Measurements from ENCODE around the gene CIC. TPM values are rescaled to one million over a fixed set of nuclear protein-coding genes. Genes with fewer than 3 reads are reported as not detected.
A peak's percentile ranks its signal among the peaks of the same experiment; 100 is the strongest.

Gene CIC
- total and polyA plus RNA-seq, 2 of the 13 experiments (the other 11 are each of a cell fraction or from before 2014, with no cell fraction given), result 5.9 to 8.0 TPM

- TF ChIP-seq NFAT5 (CRISPR knock-in tag; IDR thresholded peaks at IDR 0.05) (no peak), ZMYM4 (CRISPR knock-in tag; IDR thresholded peaks at IDR 0.05) (peak; percentile 18; the same call in 1 of the 2 replicates), PITX1 (CRISPR knock-in tag; IDR thresholded peaks at IDR 0.05) (peak; percentile 61), U2AF1 (optimal IDR thresholded peaks at IDR 0.05; ENCODE audit: low read depth, low read length) (no peak), ELF3 (CRISPR knock-in tag; IDR thresholded peaks at IDR 0.05) (peak; percentile 58), THRA (CRISPR knock-in tag; IDR thresholded peaks at IDR 0.05; ENCODE audit: borderline replicate concordance) (peak; percentile 79; the same call in 1 of the 2 replicates), FOXK1 (CRISPR knock-in tag; IDR thresholded peaks at IDR 0.05; ENCODE audit: borderline replicate concordance, low read depth) (peak; percentile 65; the same call in 1 of the 2 replicates), PRDM15 (CRISPR knock-in tag; IDR thresholded peaks at IDR 0.05) (no peak), GABPA (IDR thresholded peaks at IDR 0.05; ENCODE audit: low read depth, low read length) (peak; percentile 66), GABPA (CRISPR knock-in tag; IDR thresholded peaks at IDR 0.05; ENCODE audit: low read depth) (peak; percentile 90), TSC22D2 (CRISPR knock-in tag; IDR thresholded peaks at IDR 0.05; ENCODE audit: borderline replicate concordance) (0 out of 2 replicates have a peak, but pooled peaks have one; percentile 26), ZNF652 (CRISPR knock-in tag; IDR thresholded peaks at IDR 0.05; ENCODE audit: borderline replicate concordance, low read depth) (peak; percentile 15; the same call in 1 of the 2 replicates), ZNF335 (CRISPR knock-in tag; IDR thresholded peaks at IDR 0.05) (peak; percentile 50; the same call in 1 of the 2 replicates), MAFK (conservative IDR thresholded peaks at IDR 0.05 in 1 of 2, IDR thresholded peaks at IDR 0.05 in 1 of 2; ENCODE audit: low read length in 2 of 2) (peak in 1 of 2 experiments; percentile 6; a peak in 1 of 4 replicates), MAZ (IDR thresholded peaks at IDR 0.05; ENCODE audit: borderline replicate concordance, low read depth, low read length) (no peak), MAZ (CRISPR knock-in tag; IDR thresholded peaks at IDR 0.05; ENCODE audit: low read depth) (0 out of 2 replicates have a peak, but pooled peaks have one; percentile 13)
These were observed 26.3 kb upstream of the CIC start, which contains the start of gene GSK3A (continued) for GRCh38 chr19:42242512-42243409.
